SK-N-SH treated with all-trans-retinoic acid at 6 μM for 48 hours (cell line): ENCODE results near the gene POLR3K.

Experiments used
- ATAC-seq: fragments of 200-7000 bp; cut with Tn5 transposase; 3 replicates; pipeline ENCODE4 v1.9.1; 2020; ENCODE audit warnings: mild to moderate bottlenecking, moderate library complexity
- ARNTL ChIP-seq: fragments of 450-650 bp; formaldehyde crosslinking; IDR thresholded peaks from 2 replicates; pipeline ENCODE4 v1.5.0; 2020; ENCODE audit warnings: low read depth, mild to moderate bottlenecking, moderate library complexity, borderline replicate concordance
- BACH2 ChIP-seq: fragments of 250-450 bp; sonication (Bioruptor Pico); IDR thresholded peaks from 2 replicates; pipeline ENCODE4 v1.9.0; 2021; ENCODE audit warnings: mild to moderate bottlenecking, borderline replicate concordance
- CREB5 ChIP-seq: fragments of 250-450 bp; sonication (Bioruptor Pico); IDR thresholded peaks from 2 replicates; pipeline ENCODE4 v1.5.1; 2020; ENCODE audit warnings: low read depth, mild to moderate bottlenecking, moderate library complexity
- CSDC2 ChIP-seq: fragments of 250-450 bp; sonication (Bioruptor Pico); IDR thresholded peaks from 2 replicates; pipeline ENCODE4 v1.5.0; 2020; ENCODE audit warnings: mild to moderate bottlenecking, moderate library complexity
- CSRNP3 ChIP-seq: fragments of 250-450 bp; sonication (Bioruptor Pico); IDR thresholded peaks from 2 replicates; pipeline ENCODE4 v1.5.1; 2021; ENCODE audit warnings: mild to moderate bottlenecking, moderate library complexity
- ESRRG ChIP-seq: fragments of 250-450 bp; sonication (Bioruptor Pico); IDR thresholded peaks from 2 replicates; pipeline ENCODE4 v1.6.1; 2021; ENCODE audit warnings: mild to moderate bottlenecking
- GLIS3 ChIP-seq: fragments of 250-450 bp; sonication (Bioruptor Pico); IDR thresholded peaks from 2 replicates; pipeline ENCODE4 v1.5.0; 2020; ENCODE audit warnings: mild to moderate bottlenecking, moderate library complexity
- ISL1 ChIP-seq: fragments of 250-450 bp; sonication (Bioruptor Pico); IDR thresholded peaks from 2 replicates; pipeline ENCODE4 v2.1.2; 2022; ENCODE audit warnings: mild to moderate bottlenecking, moderate library complexity
- OSR1 ChIP-seq: fragments of 250-450 bp; sonication (Bioruptor Pico); IDR thresholded peaks from 2 replicates; pipeline ENCODE4 v1.8.0; 2022; ENCODE audit warnings: moderate library complexity, mild to moderate bottlenecking, inconsistent platforms
- PATZ1 ChIP-seq: fragments of 250-450 bp; sonication (Bioruptor Pico); IDR thresholded peaks from 2 replicates; pipeline ENCODE4 v1.8.0; 2020; ENCODE audit warnings: mild to moderate bottlenecking, moderate library complexity, borderline replicate concordance
- PPARA ChIP-seq: fragments of 250-450 bp; sonication (Bioruptor Pico); IDR thresholded peaks from 2 replicates; pipeline ENCODE4 v1.5.0; 2020; ENCODE audit warnings: mild to moderate bottlenecking, borderline replicate concordance
- RARB ChIP-seq: fragments of 250-450 bp; sonication (Bioruptor Pico); IDR thresholded peaks from 2 replicates; pipeline ENCODE4 v1.8.0; 2021; ENCODE audit warnings: mild to moderate bottlenecking, moderate library complexity
- SNAI2 ChIP-seq: fragments of 250-450 bp; sonication (Bioruptor Pico); IDR thresholded peaks from 2 replicates; pipeline ENCODE4 v1.5.0; 2020; ENCODE audit warnings: mild to moderate bottlenecking, moderate library complexity
- TCF4 ChIP-seq: fragments of 250-450 bp; sonication (Bioruptor Pico); IDR thresholded peaks from 2 replicates; pipeline ENCODE4 v1.8.0; 2021; ENCODE audit warnings: mild to moderate bottlenecking, moderate library complexity, borderline replicate concordance
- TOX ChIP-seq: fragments of 250-450 bp; sonication (Bioruptor Pico); IDR thresholded peaks from 2 replicates; pipeline ENCODE4 v1.8.0; 2021; ENCODE audit warnings: mild to moderate bottlenecking, moderate library complexity, borderline replicate concordance
- TSHZ2 ChIP-seq: fragments of 250-450 bp; sonication (Bioruptor Pico); IDR thresholded peaks from 2 replicates; pipeline ENCODE4 v1.5.0; 2020; ENCODE audit warnings: mild to moderate bottlenecking, moderate library complexity
- ZC3H10 ChIP-seq: fragments of 250-450 bp; sonication (Bioruptor Pico); IDR thresholded peaks from 2 replicates; pipeline ENCODE4 v1.5.1; 2021; ENCODE audit warnings: mild to moderate bottlenecking, moderate library complexity
- ZFP3 ChIP-seq: fragments of 250-450 bp; sonication (Bioruptor Pico); IDR thresholded peaks from 2 replicates; pipeline ENCODE4 v1.5.0; 2020; ENCODE audit warnings: mild to moderate bottlenecking, moderate library complexity
- ZNF565 ChIP-seq: fragments of 450-650 bp; formaldehyde crosslinking; conservative IDR thresholded peaks from 2 replicates; pipeline ENCODE4 v1.5.0; 2020; ENCODE audit warnings: low read depth, mild to moderate bottlenecking, moderate library complexity
- ZNF70 ChIP-seq: fragments of 450-650 bp; formaldehyde crosslinking; IDR thresholded peaks from 2 replicates; pipeline ENCODE4 v1.5.0; 2020; ENCODE audit warnings: mild to moderate bottlenecking, moderate library complexity
- ZNF8 ChIP-seq: fragments of 450-650 bp; formaldehyde crosslinking; IDR thresholded peaks from 2 replicates; pipeline ENCODE4 v1.5.0; 2020; ENCODE audit warnings: mild to moderate bottlenecking, moderate library complexity

POLR3K gene

GRCh38 chr16:62283-62967 is 9.0 kb upstream of the POLR3K start:
- no peak for TF ChIP-seq ZC3H10 (CRISPR knock-in tag)
- no peak for TF ChIP-seq CSDC2
- TF ChIP-seq ZNF70: no peak
- no peak for TF ChIP-seq ZNF565 (CRISPR knock-in tag)
- no peak for TF ChIP-seq RARB (CRISPR knock-in tag)
- no peak for TF ChIP-seq ARNTL (CRISPR knock-in tag)
- no peak for TF ChIP-seq ISL1 (CRISPR knock-in tag)
- no peak for TF ChIP-seq TSHZ2
- no peak for TF ChIP-seq ZFP3
- TF ChIP-seq ZNF8: no peak
- no peak for TF ChIP-seq OSR1 (CRISPR knock-in tag)
- no peak for TF ChIP-seq CREB5 (CRISPR knock-in tag)
- TF ChIP-seq GLIS3 (CRISPR knock-in tag): no peak
- TF ChIP-seq SNAI2 (CRISPR knock-in tag): no peak
- no peak for TF ChIP-seq PATZ1 (CRISPR knock-in tag)
- TF ChIP-seq ESRRG: no peak
- no peak for TF ChIP-seq PPARA
- no peak for ATAC-seq

- TF ChIP-seq BACH2 (CRISPR knock-in tag) (no peak), TSHZ2 (no peak), ESRRG (no peak), CSDC2 (no peak), OSR1 (CRISPR knock-in tag) (no peak), ZNF70 (no peak), TCF4 (no peak)
- ATAC-seq: no peak
Observed at GRCh38 chr16:61879-62281, 8.5 kb upstream of the POLR3K start.

- no peak for ATAC-seq
- TF ChIP-seq TSHZ2: no peak
- no peak for TF ChIP-seq ZFP3
- no peak for TF ChIP-seq BACH2 (CRISPR knock-in tag)
- TF ChIP-seq ZC3H10 (CRISPR knock-in tag): no peak
- no peak for TF ChIP-seq ARNTL (CRISPR knock-in tag)
- no peak for TF ChIP-seq TOX (CRISPR knock-in tag)
- TF ChIP-seq OSR1 (CRISPR knock-in tag): no peak
- no peak for TF ChIP-seq CSRNP3 (CRISPR knock-in tag)
- TF ChIP-seq ZNF8: no peak
- TF ChIP-seq CREB5 (CRISPR knock-in tag): no peak
- no peak for TF ChIP-seq CSDC2
- no peak for TF ChIP-seq ISL1 (CRISPR knock-in tag)
- TF ChIP-seq SNAI2 (CRISPR knock-in tag): no peak
Observed at GRCh38 chr16:60929-61878, 7.8 kb upstream of the POLR3K start.
